ENCODE results near the gene KRT71. TPM values are rescaled to one million over a fixed set of nuclear protein-coding genes. Genes with fewer than 3 reads are reported as not detected.

Gene KRT71
- total RNA-seq, 3 donors from 2014 or later, result 0.16 TPM; not detected in 2

- Histone ChIP-seq H3K36me3 (no peaks in the 10 kb centered on the region), H3K4me3 (no peak overlapping the region), H3K4me1 (peaks cover 4 to 28% of the 10 kb centered on the region in 2 donors), H3K27ac (peak overlapping the region; percentile 74 to 84), H3K9me3 (no peaks in the 10 kb centered on the region), H3K27me3 (peaks cover 0 to 5% of the 10 kb centered on the region in 2 donors)
- no peak for TF ChIP-seq CTCF (IDR thresholded peaks at IDR 0.05)
- TF ChIP-seq POLR2AphosphoS5 (IDR thresholded peaks at IDR 0.05), result no peak
- no peak for TF ChIP-seq POLR2A (IDR thresholded peaks at IDR 0.05)
- DNase-seq (ENCODE audit: low spot score in 2 of 2), result no peak
- intact Hi-C loops (cut with DNase I; ENCODE audit: low total_unique reads), result no loop called here
These were observed 57.6 kb downstream of the KRT71 start for GRCh38 chr12:52495389-52495788.

GRCh38 chr12:52494518-52494917 lies 58.4 kb downstream of the KRT71 start:
- H3K36me3 ChIP-seq, result no peaks in the 10 kb centered on the region
- no peak overlapping the region for H3K4me3 ChIP-seq
- H3K27me3 ChIP-seq, result peaks cover 0 to 5% of the 10 kb centered on the region in 2 donors
- H3K27ac ChIP-seq, result peak overlapping the region; percentile 74 to 84
- H3K9me3 ChIP-seq, result no peaks in the 10 kb centered on the region
- intact Hi-C loops (cut with DNase I; ENCODE audit: low total_unique reads), result no loop called here
- no peak for TF ChIP-seq POLR2A (IDR thresholded peaks at IDR 0.05)
- no peak for TF ChIP-seq CTCF (IDR thresholded peaks at IDR 0.05)
- peak; percentile 77 to 87 (median 87) for TF ChIP-seq POLR2AphosphoS5 (IDR thresholded peaks at IDR 0.05)
- peaks cover 4 to 28% of the 10 kb centered on the region in 2 donors for H3K4me1 ChIP-seq
- peak in 1 of 2 donors; percentile 92 for DNase-seq (ENCODE audit: low spot score in 2 of 2)

DNA sequence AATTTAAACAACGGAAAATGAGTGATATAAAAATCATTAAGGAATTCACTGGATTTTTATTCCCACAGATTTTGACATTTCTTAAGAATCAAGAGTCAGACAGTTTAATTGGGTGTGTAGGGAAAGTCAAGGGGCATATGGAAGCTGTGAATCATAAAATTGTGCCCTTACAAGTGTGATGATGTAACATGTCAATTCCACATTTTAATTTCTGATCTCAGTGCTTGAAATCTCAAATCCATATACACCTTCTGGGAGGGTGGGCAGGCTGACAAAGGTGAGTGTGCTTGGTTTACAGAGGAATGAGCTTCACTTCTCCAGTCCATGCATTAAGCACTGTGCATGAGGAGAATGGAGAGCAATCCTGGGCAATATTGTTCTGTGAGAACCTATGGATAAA lies 58.8 kb downstream of the KRT71 start:
- Histone ChIP-seq H3K9me3 (no peaks in the 10 kb centered on the region), H3K4me3 (no peak overlapping the region), H3K36me3 (no peaks in the 10 kb centered on the region), H3K4me1 (peaks cover 4 to 28% of the 10 kb centered on the region in 2 donors), H3K27me3 (peaks cover 0 to 5% of the 10 kb centered on the region in 2 donors), H3K27ac (peak overlapping the region; percentile 41 to 84)
- intact Hi-C loops (cut with DNase I; ENCODE audit: low total_unique reads), result no loop called here
- DNase-seq (ENCODE audit: low spot score in 2 of 2), result no peak
- no peak for TF ChIP-seq POLR2AphosphoS5 (IDR thresholded peaks at IDR 0.05)
- no peak for TF ChIP-seq CTCF (IDR thresholded peaks at IDR 0.05)
- TF ChIP-seq POLR2A (IDR thresholded peaks at IDR 0.05), result no peak

Other genes starting within 250 kb of the KRT71 start
- under 1 TPM in 2 of 3 donors, not detected in 1; 0.33 to 0.59 TPM for gene KRT83, start 231.7 kb downstream of the KRT71 start, total RNA-seq
- gene KRT85, start 185.7 kb downstream of the KRT71 start, total RNA-seq, result not detected
- gene KRT84, start 167.5 kb downstream of the KRT71 start, total RNA-seq, result not detected
- not detected for gene KRT82, start 146.8 kb downstream of the KRT71 start, total RNA-seq
- not detected for gene KRT75, start 118.8 kb downstream of the KRT71 start, total RNA-seq
- gene KRT6B, start 101.0 kb downstream of the KRT71 start, total RNA-seq, result 10 to 100 TPM in 2 of 3 donors, not detected in 1; 42.0 to 69.2 TPM
- not detected for gene KRT6C, start 79.3 kb downstream of the KRT71 start, total RNA-seq
- gene KRT6A, start 59.9 kb downstream of the KRT71 start, total RNA-seq, result 1 to 10 TPM in 1 of 3 donors, under 1 TPM in 1, not detected in 1; 0.33 to 3.1 TPM
- gene KRT5, start 32.8 kb downstream of the KRT71 start, total RNA-seq, result 100 to 1,000 TPM in 2 of 3 donors, 1 to 10 TPM in 1; 4.3 to 464 (median 413) TPM
- gene KRT74, start 20.7 kb upstream of the KRT71 start, total RNA-seq, result not detected
- not detected for gene KRT72, start 48.3 kb upstream of the KRT71 start, total RNA-seq
- not detected for gene KRT73, start 65.4 kb upstream of the KRT71 start, total RNA-seq
- not detected for gene KRT2, start 99.1 kb upstream of the KRT71 start, total RNA-seq
- gene KRT1, start 127.3 kb upstream of the KRT71 start, total RNA-seq, result not detected
- under 1 TPM in 1 of 3 donors, not detected in 2; 0.48 TPM for gene KRT77, start 150.4 kb upstream of the KRT71 start, total RNA-seq
- gene KRT76, start 224.2 kb upstream of the KRT71 start, total RNA-seq, result not detected
- gene KRT3, start 243.0 kb upstream of the KRT71 start, total RNA-seq, result not detected